Chondrocyte (in vitro differentiated cells): ENCODE measurements around the gene USP36. TPM values are rescaled to one million over a fixed set of nuclear protein-coding genes. Genes with fewer than 3 reads are reported as not detected.

Source experiments
- DNase-seq: peaks from one replicate; pipeline ENCODE4 v3.0.0; 2021; ENCODE audit warnings: mixed read lengths, low spot score
- H3K27ac Mint-ChIP-seq: one replicate; pipeline ENCODE4 v1.8.0; 2021; ENCODE audit warnings: mild to moderate bottlenecking, moderate library complexity, mixed read lengths; ENCODE audit not compliant: unreplicated experiment
- H3K27me3 Mint-ChIP-seq: 2 replicates; pipeline ENCODE4 v1.8.0; 2021; ENCODE audit warnings: low read depth, mixed read lengths
- H3K36me3 Mint-ChIP-seq: 2 replicates; pipeline ENCODE4 v1.8.0; 2021; ENCODE audit warnings: low read depth, mixed read lengths
- H3K4me1 Mint-ChIP-seq: 2 replicates; pipeline ENCODE4 v1.8.0; 2021; ENCODE audit warnings: low read depth, mild to moderate bottlenecking, mixed read lengths
- H3K4me3 Mint-ChIP-seq: one replicate; pipeline ENCODE4 v1.8.0; 2021; ENCODE audit warnings: mild to moderate bottlenecking, moderate library complexity, mixed read lengths; ENCODE audit not compliant: unreplicated experiment
- H3K9me3 Mint-ChIP-seq: 2 replicates; pipeline ENCODE4 v1.8.0; 2021; ENCODE audit warnings: low read depth, mixed read lengths
- total RNA-seq: library from RNA; stranded (reverse); gene quantifications from 3 replicates; pipeline ENCODE4 v1.2.1, GENCODE V29; 2021
- TF ChIP-seq, protein P1 (sequence below): fragments of 200-600 bp; sonication (generic); IDR thresholded peaks from 2 replicates; pipeline ENCODE4 v1.5.0; 2021; ENCODE audit warnings: antibody characterized with exemption, mild to moderate bottlenecking, moderate library complexity

Gene USP36
- total RNA-seq, 1 donor from 2014 or later: 45.1 TPM

DNA sequence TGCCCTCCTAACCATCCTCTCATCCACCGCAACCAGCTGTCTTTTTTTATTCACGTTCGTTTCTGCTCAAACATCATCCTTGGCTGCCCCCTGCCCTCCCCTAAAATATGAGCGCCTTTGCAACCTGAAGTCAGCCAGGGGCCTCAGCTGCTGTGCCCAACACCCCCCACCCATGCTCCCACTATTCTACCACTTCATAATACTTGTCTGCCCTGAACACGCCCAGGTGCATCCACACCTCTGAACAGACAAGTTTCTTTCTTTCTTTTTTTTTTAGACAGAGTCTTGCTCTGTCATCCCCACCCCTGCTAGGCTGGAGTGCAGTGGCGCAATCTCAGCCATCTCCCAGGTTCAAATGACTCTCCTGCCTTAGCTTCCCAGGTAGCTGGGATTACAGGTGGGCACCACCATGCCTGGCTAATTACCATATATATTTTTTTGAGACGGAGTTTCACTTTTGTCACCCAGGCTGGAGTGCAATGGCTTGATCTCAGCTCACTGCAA is 35.5 kb upstream of the USP36 start:
- TF ChIP-seq, protein P1, sequence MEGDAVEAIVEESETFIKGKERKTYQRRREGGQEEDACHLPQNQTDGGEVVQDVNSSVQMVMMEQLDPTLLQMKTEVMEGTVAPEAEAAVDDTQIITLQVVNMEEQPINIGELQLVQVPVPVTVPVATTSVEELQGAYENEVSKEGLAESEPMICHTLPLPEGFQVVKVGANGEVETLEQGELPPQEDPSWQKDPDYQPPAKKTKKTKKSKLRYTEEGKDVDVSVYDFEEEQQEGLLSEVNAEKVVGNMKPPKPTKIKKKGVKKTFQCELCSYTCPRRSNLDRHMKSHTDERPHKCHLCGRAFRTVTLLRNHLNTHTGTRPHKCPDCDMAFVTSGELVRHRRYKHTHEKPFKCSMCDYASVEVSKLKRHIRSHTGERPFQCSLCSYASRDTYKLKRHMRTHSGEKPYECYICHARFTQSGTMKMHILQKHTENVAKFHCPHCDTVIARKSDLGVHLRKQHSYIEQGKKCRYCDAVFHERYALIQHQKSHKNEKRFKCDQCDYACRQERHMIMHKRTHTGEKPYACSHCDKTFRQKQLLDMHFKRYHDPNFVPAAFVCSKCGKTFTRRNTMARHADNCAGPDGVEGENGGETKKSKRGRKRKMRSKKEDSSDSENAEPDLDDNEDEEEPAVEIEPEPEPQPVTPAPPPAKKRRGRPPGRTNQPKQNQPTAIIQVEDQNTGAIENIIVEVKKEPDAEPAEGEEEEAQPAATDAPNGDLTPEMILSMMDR: no peak
- Mint-ChIP-seq H3K27me3 (no peaks in the 10 kb centered on the region), H3K27ac (peak overlapping the region; percentile 77), H3K4me3 (no peak overlapping the region), H3K9me3 (no peaks in the 10 kb centered on the region), H3K4me1 (peaks cover 63% of the 10 kb centered on the region), H3K36me3 (no peaks in the 10 kb centered on the region)
- DNase-seq: no peak

DNA sequence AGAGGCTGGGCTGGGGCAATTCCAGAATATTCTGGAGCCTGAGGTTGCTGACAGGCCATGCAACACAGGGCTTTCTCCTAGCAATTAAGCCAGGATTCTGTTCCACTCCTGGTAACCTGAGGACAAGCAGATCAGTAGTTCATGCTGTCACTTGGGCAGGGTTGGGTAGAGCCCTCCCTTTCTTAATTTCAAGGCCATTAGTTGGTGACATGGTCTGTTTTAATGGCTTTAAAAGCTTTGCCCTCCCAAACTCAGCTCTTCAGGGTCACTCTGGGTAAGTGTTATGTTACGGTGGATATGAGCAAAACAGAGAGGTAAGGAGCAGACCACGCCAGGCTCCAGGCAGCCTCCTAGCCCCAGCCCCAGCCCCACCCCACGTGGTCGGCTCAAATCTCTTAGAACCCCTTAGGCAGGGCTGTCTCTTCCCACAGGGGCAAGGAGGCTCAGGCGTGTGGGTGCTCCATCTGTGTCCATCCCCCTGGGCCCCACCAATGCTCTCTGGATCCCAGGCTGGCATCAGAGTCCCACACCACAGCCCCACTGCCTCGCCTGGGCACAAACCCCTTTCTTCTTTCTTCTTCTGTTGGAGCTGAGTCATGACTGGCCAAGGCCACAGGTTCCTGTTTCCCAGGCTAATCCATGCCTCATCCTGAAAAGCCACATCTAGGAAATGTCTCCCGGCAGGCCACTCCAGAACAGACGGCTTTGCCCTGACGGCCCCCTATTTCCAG is 34.9 kb upstream of the USP36 start:
- no peak for DNase-seq
- H3K27me3 Mint-ChIP-seq: no peaks in the 10 kb centered on the region
- no peaks in the 10 kb centered on the region for H3K9me3 Mint-ChIP-seq
- peaks cover 3% of the 10 kb centered on the region for H3K36me3 Mint-ChIP-seq
- peaks cover 60% of the 10 kb centered on the region for H3K4me1 Mint-ChIP-seq
- peak overlapping the region; percentile 77 for H3K27ac Mint-ChIP-seq
- TF ChIP-seq, protein P1: no peak
- no peak overlapping the region for H3K4me3 Mint-ChIP-seq

DNA sequence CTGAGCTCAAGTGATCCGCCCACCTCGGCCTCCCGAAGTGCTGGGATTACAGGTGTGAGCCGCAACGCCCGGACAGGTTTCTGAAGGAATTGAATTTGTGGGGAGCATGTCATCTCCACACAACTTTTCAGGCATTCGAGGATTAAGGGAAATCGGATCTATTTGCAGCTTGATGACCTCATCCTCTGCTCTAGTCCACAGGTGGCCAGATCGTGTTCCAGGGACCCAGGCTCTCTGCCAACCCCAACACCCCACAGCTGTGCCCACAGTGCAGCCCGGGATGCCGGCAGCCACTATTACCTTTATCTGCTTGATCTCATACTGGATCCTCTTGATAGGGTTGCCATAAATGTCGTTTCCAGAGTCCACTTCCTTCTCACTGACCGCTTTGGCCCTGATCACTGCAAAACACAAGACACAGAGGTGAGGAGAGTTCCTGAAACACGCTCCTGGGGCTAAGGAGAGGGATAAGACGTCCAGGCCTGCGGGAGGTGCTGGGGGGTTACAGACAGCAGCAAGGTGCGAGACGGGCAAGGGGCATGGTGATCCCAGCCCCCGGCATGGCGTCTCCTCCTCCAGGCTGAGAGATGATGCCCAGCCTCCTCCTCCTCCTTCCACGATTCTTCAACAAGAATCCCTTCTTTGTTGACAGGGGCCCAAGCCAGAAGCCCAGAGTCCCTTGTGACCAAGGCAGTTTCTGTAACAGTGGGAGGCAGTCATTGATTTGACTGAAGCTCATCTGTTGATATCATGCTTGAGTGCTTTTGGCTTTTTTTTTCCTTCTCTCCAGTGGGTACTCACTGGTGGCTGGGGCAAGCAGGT is 33.1 kb upstream of the USP36 start:
- Mint-ChIP-seq H3K4me1 (peaks cover 53% of the 10 kb centered on the region), H3K36me3 (peaks cover 9% of the 10 kb centered on the region), H3K4me3 (no peak overlapping the region), H3K9me3 (no peaks in the 10 kb centered on the region), H3K27ac (peak overlapping the region; percentile 71), H3K27me3 (no peaks in the 10 kb centered on the region)
- no peak for DNase-seq
- TF ChIP-seq, protein P1: no peak

DNA sequence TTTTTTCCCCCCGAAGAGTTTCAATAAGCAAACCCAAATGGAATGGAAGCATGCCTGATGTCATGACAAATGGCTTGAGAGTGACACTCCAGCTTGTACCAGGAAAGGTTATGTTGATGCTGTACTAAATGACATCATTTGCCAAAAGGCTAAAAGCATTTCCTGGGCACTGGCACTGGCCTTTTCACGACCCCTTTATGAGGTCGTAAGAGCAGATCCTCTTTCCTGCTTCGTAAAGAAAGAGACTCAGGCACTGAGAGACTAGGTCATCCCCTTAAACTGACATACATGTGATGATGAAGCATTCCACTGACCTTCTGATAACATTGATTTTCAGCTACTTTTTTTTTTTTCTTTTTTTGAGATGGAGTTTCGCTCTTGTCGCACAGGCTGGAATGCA is 31.9 kb upstream of the USP36 start:
- no peaks in the 10 kb centered on the region for H3K9me3 Mint-ChIP-seq
- no peaks in the 10 kb centered on the region for H3K27me3 Mint-ChIP-seq
- TF ChIP-seq, protein P1: no peak
- peaks cover 57% of the 10 kb centered on the region for H3K4me1 Mint-ChIP-seq
- no peak overlapping the region for H3K27ac Mint-ChIP-seq
- DNase-seq: no peak
- peaks cover 11% of the 10 kb centered on the region for H3K36me3 Mint-ChIP-seq
- no peak overlapping the region for H3K4me3 Mint-ChIP-seq

DNA sequence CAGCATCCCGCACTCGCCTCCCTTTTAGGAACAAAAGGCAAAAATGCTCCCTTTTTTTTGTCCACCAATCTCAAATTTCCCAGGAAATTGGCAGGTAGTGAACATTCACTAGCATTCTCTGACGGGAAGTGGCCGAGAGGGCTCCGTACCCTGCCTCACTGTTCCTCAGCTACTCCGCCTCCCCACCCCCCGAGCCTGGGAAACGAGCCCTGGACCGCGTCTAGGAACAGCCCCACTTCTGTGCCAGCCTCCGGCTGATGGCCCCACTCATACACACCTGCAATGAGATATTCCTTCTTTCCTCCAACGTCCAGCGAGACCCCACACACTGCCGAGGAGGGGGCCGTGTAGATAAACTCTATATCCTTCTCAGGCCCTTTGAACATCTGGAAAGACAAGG is 30.0 kb upstream of the USP36 start:
- TF ChIP-seq, protein P1: no peak
- H3K4me3 Mint-ChIP-seq: no peak overlapping the region
- peaks cover 59% of the 10 kb centered on the region for H3K4me1 Mint-ChIP-seq

More for the DNA sequence above, 30.0 kb upstream of the USP36 start:
- Mint-ChIP-seq H3K36me3 (peaks cover 13% of the 10 kb centered on the region), H3K27ac (no peak overlapping the region), H3K9me3 (no peaks in the 10 kb centered on the region), H3K27me3 (no peaks in the 10 kb centered on the region)
- DNase-seq: no peak
